ENCODE measurements around the gene ZBTB46.

The ZBTB46 gene

DNA sequence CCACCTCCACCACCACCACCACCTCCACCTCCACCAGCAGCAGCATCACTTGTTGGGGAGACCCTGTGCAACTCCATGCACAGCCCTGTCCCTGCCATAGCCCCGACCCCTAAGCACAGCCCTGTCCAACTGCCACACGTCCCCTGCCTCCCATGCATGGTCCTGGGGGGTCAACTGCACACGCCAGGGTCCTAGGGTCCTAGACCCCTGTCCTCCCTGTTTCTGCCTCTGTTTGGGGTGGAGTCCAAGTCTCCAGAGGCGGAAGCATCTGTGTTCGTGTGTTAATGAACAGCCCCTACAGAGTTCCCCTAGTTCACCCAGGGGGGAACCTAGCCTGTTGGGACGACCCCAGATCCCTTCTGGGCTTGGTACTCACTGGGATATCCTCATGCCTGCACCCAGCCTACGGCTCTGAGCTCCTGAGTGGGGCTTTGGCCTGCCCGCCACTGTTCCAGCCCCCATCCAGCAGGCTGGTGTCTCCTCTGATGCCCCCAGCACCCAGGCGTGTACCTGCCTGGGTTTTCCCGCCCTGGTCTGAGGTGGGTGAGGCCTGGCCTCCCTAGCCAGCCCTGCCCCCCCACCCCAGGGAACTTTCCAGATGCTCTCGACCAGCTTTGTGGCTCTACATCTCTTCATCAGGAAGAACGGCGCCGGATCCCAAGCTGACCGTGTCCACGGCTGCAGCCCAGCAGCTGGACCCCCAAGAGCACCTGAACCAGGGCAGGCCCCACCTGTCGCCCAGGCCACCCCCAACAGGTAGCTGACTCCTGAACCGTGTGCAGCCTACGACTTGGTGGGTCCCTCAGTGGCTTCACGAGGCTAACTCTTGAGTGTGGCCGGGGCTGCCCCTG, 137.1 kb downstream of the ZBTB46 start:
- TF ChIP-seq, protein P1, sequence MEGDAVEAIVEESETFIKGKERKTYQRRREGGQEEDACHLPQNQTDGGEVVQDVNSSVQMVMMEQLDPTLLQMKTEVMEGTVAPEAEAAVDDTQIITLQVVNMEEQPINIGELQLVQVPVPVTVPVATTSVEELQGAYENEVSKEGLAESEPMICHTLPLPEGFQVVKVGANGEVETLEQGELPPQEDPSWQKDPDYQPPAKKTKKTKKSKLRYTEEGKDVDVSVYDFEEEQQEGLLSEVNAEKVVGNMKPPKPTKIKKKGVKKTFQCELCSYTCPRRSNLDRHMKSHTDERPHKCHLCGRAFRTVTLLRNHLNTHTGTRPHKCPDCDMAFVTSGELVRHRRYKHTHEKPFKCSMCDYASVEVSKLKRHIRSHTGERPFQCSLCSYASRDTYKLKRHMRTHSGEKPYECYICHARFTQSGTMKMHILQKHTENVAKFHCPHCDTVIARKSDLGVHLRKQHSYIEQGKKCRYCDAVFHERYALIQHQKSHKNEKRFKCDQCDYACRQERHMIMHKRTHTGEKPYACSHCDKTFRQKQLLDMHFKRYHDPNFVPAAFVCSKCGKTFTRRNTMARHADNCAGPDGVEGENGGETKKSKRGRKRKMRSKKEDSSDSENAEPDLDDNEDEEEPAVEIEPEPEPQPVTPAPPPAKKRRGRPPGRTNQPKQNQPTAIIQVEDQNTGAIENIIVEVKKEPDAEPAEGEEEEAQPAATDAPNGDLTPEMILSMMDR (IDR thresholded peaks at IDR 0.05; ENCODE audit: insufficient read depth, low read depth, low read length, missing control alignments): no peak
- no peak for DNase-seq (ENCODE audit: low read depth)
- no peak overlapping the region for H3K4me3 ChIP-seq (ENCODE audit: low read length)
